SU-DHL-6 (cell line): ENCODE data around the gene EHBP1.

Experiments used
- EZH2phosphoT487 ChIP-seq: fragments of 200-600 bp; sonication (generic), shearing (Covaris generic); conservative IDR thresholded peaks from 2 replicates; pipeline ENCODE4 v1.6.1; 2018; ENCODE audit warnings: mild to moderate bottlenecking, antibody characterized with exemption, low read length, moderate library complexity, mixed read lengths
- TF ChIP-seq, protein P1 (sequence below): fragments of 200-600 bp; sonication (generic); IDR thresholded peaks from one replicate; pipeline ENCODE4 v1.5.1; 2017; ENCODE audit warnings: antibody characterized with exemption, mild to moderate bottlenecking, low read length, moderate library complexity; ENCODE audit not compliant: insufficient read depth, poor library complexity, severe bottlenecking

GRCh38 chr2:62717503-62718081 is 12.1 kb downstream of the EHBP1 start:
- TF ChIP-seq, protein P1, sequence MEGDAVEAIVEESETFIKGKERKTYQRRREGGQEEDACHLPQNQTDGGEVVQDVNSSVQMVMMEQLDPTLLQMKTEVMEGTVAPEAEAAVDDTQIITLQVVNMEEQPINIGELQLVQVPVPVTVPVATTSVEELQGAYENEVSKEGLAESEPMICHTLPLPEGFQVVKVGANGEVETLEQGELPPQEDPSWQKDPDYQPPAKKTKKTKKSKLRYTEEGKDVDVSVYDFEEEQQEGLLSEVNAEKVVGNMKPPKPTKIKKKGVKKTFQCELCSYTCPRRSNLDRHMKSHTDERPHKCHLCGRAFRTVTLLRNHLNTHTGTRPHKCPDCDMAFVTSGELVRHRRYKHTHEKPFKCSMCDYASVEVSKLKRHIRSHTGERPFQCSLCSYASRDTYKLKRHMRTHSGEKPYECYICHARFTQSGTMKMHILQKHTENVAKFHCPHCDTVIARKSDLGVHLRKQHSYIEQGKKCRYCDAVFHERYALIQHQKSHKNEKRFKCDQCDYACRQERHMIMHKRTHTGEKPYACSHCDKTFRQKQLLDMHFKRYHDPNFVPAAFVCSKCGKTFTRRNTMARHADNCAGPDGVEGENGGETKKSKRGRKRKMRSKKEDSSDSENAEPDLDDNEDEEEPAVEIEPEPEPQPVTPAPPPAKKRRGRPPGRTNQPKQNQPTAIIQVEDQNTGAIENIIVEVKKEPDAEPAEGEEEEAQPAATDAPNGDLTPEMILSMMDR: no peak
- no peak for TF ChIP-seq EZH2phosphoT487
